PC-3 (cell line): ENCODE results near the gene CCSER1.

ENCODE experiments used
- EZH2 ChIP-seq: fragments of 300-600 bp; sonication (generic); IDR thresholded peaks from one replicate; pipeline ENCODE4 v1.6.1; 2017; ENCODE audit warnings: antibody characterized with exemption, mild to moderate bottlenecking, low read length; ENCODE audit not compliant: unreplicated experiment
- TF ChIP-seq, protein P1 (sequence below): fragments of 300-600 bp; sonication (generic); conservative IDR thresholded peaks from 2 replicates; pipeline ENCODE4 v1.5.1; 2017; ENCODE audit warnings: antibody characterized with exemption, low read depth, mild to moderate bottlenecking, low read length

DNA sequence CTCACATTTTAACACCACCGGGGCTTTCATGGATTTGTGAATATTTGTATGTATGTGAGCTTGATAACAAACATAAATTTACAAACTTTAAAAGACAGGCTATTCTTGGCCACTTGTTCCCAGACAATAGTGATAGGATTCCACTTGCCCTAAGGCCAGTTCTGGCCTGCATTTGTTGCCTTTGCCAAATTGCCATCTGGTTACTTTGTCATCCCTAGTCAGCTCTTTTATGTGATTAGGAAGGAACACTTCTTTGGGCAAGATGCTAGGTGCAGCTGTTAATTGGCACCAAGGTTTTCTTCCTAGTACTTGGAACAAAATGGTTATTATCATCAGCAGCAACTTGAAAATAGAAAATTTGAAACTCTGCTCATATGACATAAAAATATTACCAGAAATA lies 63.3 kb downstream of the CCSER1 start:
- TF ChIP-seq, protein P1, sequence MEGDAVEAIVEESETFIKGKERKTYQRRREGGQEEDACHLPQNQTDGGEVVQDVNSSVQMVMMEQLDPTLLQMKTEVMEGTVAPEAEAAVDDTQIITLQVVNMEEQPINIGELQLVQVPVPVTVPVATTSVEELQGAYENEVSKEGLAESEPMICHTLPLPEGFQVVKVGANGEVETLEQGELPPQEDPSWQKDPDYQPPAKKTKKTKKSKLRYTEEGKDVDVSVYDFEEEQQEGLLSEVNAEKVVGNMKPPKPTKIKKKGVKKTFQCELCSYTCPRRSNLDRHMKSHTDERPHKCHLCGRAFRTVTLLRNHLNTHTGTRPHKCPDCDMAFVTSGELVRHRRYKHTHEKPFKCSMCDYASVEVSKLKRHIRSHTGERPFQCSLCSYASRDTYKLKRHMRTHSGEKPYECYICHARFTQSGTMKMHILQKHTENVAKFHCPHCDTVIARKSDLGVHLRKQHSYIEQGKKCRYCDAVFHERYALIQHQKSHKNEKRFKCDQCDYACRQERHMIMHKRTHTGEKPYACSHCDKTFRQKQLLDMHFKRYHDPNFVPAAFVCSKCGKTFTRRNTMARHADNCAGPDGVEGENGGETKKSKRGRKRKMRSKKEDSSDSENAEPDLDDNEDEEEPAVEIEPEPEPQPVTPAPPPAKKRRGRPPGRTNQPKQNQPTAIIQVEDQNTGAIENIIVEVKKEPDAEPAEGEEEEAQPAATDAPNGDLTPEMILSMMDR, result no peak
- TF ChIP-seq EZH2, result no peak
